ENCODE data around the gene KLF12.

KLF12 gene

DNA sequence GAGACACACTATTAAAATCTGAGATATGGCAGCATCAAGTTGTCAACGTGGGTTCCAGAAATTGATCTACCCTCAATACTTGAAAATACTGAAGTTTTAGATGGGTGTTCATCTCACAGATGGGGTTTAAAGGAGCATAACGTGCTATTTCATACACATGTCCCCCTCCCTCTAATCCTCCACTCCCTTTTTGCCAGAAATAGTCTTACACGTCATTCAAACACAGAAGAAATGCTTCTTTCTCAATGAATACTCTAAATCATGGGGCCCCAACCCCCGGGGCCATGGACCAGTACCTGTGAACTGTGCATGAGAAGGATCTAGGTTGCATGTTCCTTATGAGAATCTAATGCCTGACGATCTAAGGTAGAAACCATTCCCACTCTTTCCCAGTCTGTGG is 19.6 kb downstream of the KLF12 start:
- no peak for DNase-seq (ENCODE audit: low read depth)
- H3K4me3 ChIP-seq (ENCODE audit: low read length) = no peak overlapping the region
- TF ChIP-seq, protein P1, sequence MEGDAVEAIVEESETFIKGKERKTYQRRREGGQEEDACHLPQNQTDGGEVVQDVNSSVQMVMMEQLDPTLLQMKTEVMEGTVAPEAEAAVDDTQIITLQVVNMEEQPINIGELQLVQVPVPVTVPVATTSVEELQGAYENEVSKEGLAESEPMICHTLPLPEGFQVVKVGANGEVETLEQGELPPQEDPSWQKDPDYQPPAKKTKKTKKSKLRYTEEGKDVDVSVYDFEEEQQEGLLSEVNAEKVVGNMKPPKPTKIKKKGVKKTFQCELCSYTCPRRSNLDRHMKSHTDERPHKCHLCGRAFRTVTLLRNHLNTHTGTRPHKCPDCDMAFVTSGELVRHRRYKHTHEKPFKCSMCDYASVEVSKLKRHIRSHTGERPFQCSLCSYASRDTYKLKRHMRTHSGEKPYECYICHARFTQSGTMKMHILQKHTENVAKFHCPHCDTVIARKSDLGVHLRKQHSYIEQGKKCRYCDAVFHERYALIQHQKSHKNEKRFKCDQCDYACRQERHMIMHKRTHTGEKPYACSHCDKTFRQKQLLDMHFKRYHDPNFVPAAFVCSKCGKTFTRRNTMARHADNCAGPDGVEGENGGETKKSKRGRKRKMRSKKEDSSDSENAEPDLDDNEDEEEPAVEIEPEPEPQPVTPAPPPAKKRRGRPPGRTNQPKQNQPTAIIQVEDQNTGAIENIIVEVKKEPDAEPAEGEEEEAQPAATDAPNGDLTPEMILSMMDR (IDR thresholded peaks at IDR 0.05; ENCODE audit: insufficient read depth, low read depth, low read length, missing control alignments) = no peak

DNA sequence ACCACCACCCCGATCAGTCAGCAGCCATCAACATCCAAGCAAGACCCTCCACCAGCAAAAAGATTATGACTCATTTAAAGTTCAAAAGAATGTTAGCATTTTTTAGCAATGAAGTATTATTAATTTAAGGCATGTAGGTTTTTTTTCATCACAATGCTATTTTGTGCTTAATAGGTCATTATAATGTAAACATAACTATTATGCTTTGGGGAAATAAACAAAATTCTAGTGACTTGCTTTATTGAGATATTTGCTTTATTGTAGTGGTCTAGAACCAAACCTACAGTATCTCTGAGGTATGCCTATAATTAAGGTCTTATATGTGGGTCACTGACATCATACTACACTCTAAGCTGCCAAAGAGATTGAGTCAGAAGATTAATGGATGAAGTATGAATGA is 20.0 kb downstream of the KLF12 start:
- DNase-seq (ENCODE audit: low read depth) = peak; percentile 26
- TF ChIP-seq, protein P1 (IDR thresholded peaks at IDR 0.05; ENCODE audit: insufficient read depth, low read depth, low read length, missing control alignments) = no peak
- no peak overlapping the region for H3K4me3 ChIP-seq (ENCODE audit: low read length)

- TF ChIP-seq, protein P1 (IDR thresholded peaks at IDR 0.05; ENCODE audit: insufficient read depth, low read depth, low read length, missing control alignments) = no peak
- H3K4me3 ChIP-seq (ENCODE audit: low read length) = no peak overlapping the region
- no peak for DNase-seq (ENCODE audit: low read depth)
Measured at GRCh38 chr13:74111901-74112824, 22.0 kb downstream of the KLF12 start.

- no peak overlapping the region for H3K4me3 ChIP-seq (ENCODE audit: low read length)
- no peak for DNase-seq (ENCODE audit: low read depth)
- TF ChIP-seq, protein P1 (IDR thresholded peaks at IDR 0.05; ENCODE audit: insufficient read depth, low read depth, low read length, missing control alignments) = no peak
Measured at GRCh38 chr13:74111399-74111798, 22.8 kb downstream of the KLF12 start.

GRCh38 chr13:74110053-74110452 is 24.2 kb downstream of the KLF12 start:
- no peak overlapping the region for H3K4me3 ChIP-seq (ENCODE audit: low read length)
- DNase-seq (ENCODE audit: low read depth) = no peak
- TF ChIP-seq, protein P1 (IDR thresholded peaks at IDR 0.05; ENCODE audit: insufficient read depth, low read depth, low read length, missing control alignments) = no peak

DNA sequence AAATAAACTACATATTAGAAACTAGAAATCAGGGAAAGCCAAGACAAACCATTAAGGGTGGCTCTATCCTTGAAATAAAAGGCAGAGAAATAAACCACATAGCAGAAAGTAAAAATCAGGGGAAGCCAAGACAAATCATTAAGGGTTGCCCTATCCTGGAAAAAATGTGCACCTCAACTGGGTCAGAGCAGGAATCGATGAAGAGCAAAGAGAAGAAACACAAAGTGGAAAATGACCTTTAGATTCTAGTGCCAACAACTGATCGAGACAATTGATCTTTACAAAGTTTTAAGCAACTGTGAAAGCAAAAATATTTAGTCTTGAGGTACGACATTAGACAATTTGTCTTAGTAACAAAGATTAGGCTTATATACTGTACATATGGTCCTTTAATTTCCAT is 26.6 kb downstream of the KLF12 start:
- DNase-seq (ENCODE audit: low read depth) = no peak
- H3K4me3 ChIP-seq (ENCODE audit: low read length) = no peak overlapping the region
- TF ChIP-seq, protein P1 (IDR thresholded peaks at IDR 0.05; ENCODE audit: insufficient read depth, low read depth, low read length, missing control alignments) = no peak

- no peak overlapping the region for H3K4me3 ChIP-seq (ENCODE audit: low read length)
- no peak for DNase-seq (ENCODE audit: low read depth)
- TF ChIP-seq, protein P1 (IDR thresholded peaks at IDR 0.05; ENCODE audit: insufficient read depth, low read depth, low read length, missing control alignments) = no peak
Measured at GRCh38 chr13:74105871-74106270, 28.3 kb downstream of the KLF12 start.

Measured in epithelial cell of esophagus (primary cell).